Measurements from ENCODE around the gene STK25. TPM values are rescaled to one million over a fixed set of nuclear protein-coding genes. Genes with fewer than 3 reads are reported as not detected.

Gene STK25
- total RNA-seq, 1 donor from 2014 or later, result 192 TPM

DNA sequence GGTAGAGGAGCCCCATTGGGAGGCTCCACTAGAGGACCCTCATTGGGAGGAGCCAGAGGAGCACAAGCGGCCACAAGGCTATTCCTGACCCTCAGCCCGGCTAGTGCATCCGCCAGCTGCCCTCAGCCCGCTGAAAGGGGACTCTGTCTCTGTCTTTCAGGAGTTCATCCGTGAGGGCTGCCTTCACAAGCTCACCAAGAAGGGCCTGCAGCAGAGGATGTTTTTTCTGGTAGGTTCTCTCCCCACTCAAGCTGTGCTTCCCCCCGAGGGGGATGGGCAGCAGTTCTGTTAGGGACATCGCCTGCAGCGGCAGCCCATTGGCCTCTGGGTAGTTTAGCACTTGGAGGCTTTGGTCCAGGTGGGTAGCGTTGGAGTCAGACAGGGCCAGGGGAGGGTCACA is 25.1 kb downstream of the STK25 start:
- H3K4me1 Mint-ChIP-seq, result no peaks in the 10 kb centered on the region
- H3K4me3 Mint-ChIP-seq, result no peak overlapping the region
- TF ChIP-seq, protein P1, sequence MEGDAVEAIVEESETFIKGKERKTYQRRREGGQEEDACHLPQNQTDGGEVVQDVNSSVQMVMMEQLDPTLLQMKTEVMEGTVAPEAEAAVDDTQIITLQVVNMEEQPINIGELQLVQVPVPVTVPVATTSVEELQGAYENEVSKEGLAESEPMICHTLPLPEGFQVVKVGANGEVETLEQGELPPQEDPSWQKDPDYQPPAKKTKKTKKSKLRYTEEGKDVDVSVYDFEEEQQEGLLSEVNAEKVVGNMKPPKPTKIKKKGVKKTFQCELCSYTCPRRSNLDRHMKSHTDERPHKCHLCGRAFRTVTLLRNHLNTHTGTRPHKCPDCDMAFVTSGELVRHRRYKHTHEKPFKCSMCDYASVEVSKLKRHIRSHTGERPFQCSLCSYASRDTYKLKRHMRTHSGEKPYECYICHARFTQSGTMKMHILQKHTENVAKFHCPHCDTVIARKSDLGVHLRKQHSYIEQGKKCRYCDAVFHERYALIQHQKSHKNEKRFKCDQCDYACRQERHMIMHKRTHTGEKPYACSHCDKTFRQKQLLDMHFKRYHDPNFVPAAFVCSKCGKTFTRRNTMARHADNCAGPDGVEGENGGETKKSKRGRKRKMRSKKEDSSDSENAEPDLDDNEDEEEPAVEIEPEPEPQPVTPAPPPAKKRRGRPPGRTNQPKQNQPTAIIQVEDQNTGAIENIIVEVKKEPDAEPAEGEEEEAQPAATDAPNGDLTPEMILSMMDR (IDR thresholded peaks at IDR 0.05; ENCODE audit: unreplicated experiment), result no peak
- no peak for DNase-seq (ENCODE audit: low spot score in 2 of 2, unreplicated experiment in 2 of 2)
- no peaks in the 10 kb centered on the region for H3K27me3 Mint-ChIP-seq (ENCODE audit: low read depth)
- peaks cover 3% of the 10 kb centered on the region for H3K36me3 Mint-ChIP-seq
- H3K27ac Mint-ChIP-seq, result no peak overlapping the region
- no peaks in the 10 kb centered on the region for H3K9me3 Mint-ChIP-seq

DNA sequence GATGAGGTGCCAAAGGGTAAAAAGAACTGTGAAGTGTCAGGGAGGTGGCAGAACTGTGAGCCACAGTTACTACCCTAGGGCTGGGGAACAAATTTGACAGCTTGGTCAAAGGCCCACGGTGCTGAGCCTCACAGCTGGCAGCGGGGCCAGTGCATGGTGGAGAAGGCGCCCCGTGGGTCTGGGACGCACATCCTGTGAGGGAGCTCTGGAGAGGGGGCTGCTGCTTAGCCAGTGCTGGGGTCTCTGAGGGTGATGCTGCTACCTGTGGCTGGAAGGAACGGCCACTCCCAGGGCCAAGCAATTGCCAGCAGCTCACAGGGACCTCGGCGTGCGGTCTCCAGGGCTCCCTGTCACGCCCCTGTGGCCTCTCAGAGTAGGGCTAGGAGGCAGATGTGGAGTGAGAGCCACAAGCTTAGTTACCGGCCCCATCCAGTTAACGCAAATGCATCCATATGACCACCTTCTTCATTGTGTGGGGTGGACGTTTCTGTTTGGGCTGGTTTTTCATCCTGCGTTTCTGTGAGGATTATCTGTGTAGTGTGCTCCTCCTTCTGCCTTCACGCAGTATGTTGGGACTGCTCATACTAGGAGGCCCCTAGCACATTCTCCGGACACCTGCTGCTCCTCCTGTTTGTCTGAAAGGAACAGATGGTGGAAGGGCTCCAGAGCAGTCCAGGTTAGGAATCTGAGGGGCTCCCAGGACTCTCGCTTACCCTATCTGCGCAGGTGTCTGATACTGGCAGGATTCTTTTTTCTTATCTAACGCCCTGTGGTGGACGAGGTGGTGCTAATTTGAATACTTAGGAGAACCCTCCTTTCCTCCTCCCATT is 26.0 kb downstream of the STK25 start:
- Mint-ChIP-seq H3K27me3 (ENCODE audit: low read depth) (no peaks in the 10 kb centered on the region), H3K4me3 (no peak overlapping the region), H3K36me3 (peaks cover 3% of the 10 kb centered on the region), H3K4me1 (no peaks in the 10 kb centered on the region), H3K27ac (no peak overlapping the region), H3K9me3 (no peaks in the 10 kb centered on the region)
- TF ChIP-seq, protein P1 (IDR thresholded peaks at IDR 0.05; ENCODE audit: unreplicated experiment), result no peak
- no peak for DNase-seq (ENCODE audit: low spot score in 2 of 2, unreplicated experiment in 2 of 2)

DNA sequence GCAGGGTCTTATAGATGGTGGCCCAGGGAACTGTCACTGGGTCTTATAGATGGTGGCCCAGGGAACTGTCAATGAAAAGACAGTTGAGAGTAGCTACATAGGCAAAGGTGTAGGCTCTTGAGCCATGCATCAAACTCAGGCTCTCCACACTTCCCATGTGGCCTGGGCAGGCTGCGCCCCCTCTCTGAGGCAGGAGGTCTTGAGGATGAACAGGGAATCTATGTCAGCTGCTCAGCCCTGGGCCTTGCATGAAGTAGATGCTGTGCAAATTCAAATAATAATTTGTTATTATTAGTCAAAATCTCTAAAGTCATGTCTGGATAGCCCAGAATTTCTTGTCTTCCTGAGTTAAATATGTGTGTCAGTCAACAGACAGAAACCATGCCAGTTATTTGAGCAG is 26.7 kb downstream of the STK25 start:
- H3K4me3 Mint-ChIP-seq, result no peak overlapping the region
- H3K27ac Mint-ChIP-seq, result no peak overlapping the region
- no peaks in the 10 kb centered on the region for H3K4me1 Mint-ChIP-seq
- no peaks in the 10 kb centered on the region for H3K27me3 Mint-ChIP-seq (ENCODE audit: low read depth)
- peaks cover 3% of the 10 kb centered on the region for H3K36me3 Mint-ChIP-seq
- TF ChIP-seq, protein P1 (IDR thresholded peaks at IDR 0.05; ENCODE audit: unreplicated experiment), result no peak
- DNase-seq (ENCODE audit: low spot score in 2 of 2, unreplicated experiment in 2 of 2), result no peak
- no peaks in the 10 kb centered on the region for H3K9me3 Mint-ChIP-seq

- TF ChIP-seq, protein P1 (IDR thresholded peaks at IDR 0.05; ENCODE audit: unreplicated experiment), result no peak
- no peak overlapping the region for H3K4me3 Mint-ChIP-seq
- peaks cover 3% of the 10 kb centered on the region for H3K36me3 Mint-ChIP-seq
- H3K9me3 Mint-ChIP-seq, result no peaks in the 10 kb centered on the region
- no peaks in the 10 kb centered on the region for H3K27me3 Mint-ChIP-seq (ENCODE audit: low read depth)
- no peak for DNase-seq (ENCODE audit: low spot score in 2 of 2, unreplicated experiment in 2 of 2)
- no peaks in the 10 kb centered on the region for H3K4me1 Mint-ChIP-seq
- no peak overlapping the region for H3K27ac Mint-ChIP-seq
Observed at GRCh38 chr2:241479026-241479898, 29.1 kb downstream of the STK25 start.

GRCh38 chr2:241478166-241478565 is 30.2 kb downstream of the STK25 start:
- DNase-seq (ENCODE audit: low spot score in 2 of 2, unreplicated experiment in 2 of 2), result no peak
- Mint-ChIP-seq H3K4me1 (no peaks in the 10 kb centered on the region), H3K4me3 (no peak overlapping the region), H3K27me3 (ENCODE audit: low read depth) (no peaks in the 10 kb centered on the region), H3K9me3 (no peaks in the 10 kb centered on the region), H3K27ac (no peak overlapping the region), H3K36me3 (peaks cover 3% of the 10 kb centered on the region)
- TF ChIP-seq, protein P1 (IDR thresholded peaks at IDR 0.05; ENCODE audit: unreplicated experiment), result no peak
